ENCODE data around the gene NR1H2. TPM values are rescaled to one million over a fixed set of nuclear protein-coding genes. Genes with fewer than 3 reads are reported as not detected.

Gene NR1H2
- total and polyA plus RNA-seq, 2 experiments from 2014 or later, result 102 to 140 TPM

DNA sequence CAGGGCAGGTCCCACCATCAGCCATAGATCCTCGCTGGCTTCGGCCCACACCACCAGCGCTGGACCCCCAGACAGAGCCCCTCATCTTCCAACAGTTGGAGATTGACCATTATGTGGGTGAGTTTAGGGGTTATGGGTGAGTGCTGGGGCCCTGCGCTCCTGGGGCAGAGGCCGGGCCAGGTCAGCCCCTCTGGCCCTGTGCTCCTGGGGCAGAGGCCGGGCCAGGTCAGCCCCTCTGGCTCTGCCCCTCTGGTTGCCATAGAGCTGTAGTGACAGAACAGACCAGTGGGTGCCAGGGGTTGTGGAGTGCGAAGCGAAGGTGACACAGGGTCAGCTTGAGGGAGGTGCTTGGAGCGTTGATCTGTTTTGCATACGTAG lies 23.1 kb downstream of the NR1H2 start:
- no peaks in the 10 kb centered on the region for H3K9me2 ChIP-seq (ENCODE audit: insufficient read depth)
- H3K27me3 ChIP-seq (replicated peaks; ENCODE audit: insufficient read depth), result no peaks in the 10 kb centered on the region
- in situ Hi-C loops (cut with MboI), result no loop called here
- H3K4me3 ChIP-seq, result no peak overlapping the region
- no peaks in the 10 kb centered on the region for H3F3A ChIP-seq (ENCODE audit: insufficient read depth)
- no peaks in the 10 kb centered on the region for H3K79me2 ChIP-seq (ENCODE audit: insufficient read depth)
- no peaks in the 10 kb centered on the region for H3K36me3 ChIP-seq (ENCODE audit: low read depth)
- no peaks in the 10 kb centered on the region for H4K20me1 ChIP-seq (ENCODE audit: insufficient read depth)
- no peak overlapping the region for H3K27ac ChIP-seq
- TF ChIP-seq EZH2 (IDR thresholded peaks at IDR 0.05; ENCODE audit: insufficient read depth, poor library complexity, severe bottlenecking) (no peak), EZH2phosphoT487 (IDR thresholded peaks at IDR 0.05; ENCODE audit: insufficient read depth, low read depth) (no peak)
- H3K4me2 ChIP-seq (ENCODE audit: unreplicated experiment), result no peak overlapping the region
- WGBS, 2 experiments (ENCODE audit: low coverage in 1 of 2, low lambda C conversion rate in 2 of 2, missing lambda C conversion rate in 2 of 2), result 99% methylated on average over 10 of the region's 10 CpGs
- no peak overlapping the region for H2AFZ ChIP-seq
- no peak overlapping the region for H3K9ac ChIP-seq
- no peak for DNase-seq
- H3K9me3 ChIP-seq (ENCODE audit: low read depth), result no peaks in the 10 kb centered on the region
- no peaks in the 10 kb centered on the region for H3K4me1 ChIP-seq (ENCODE audit: insufficient read depth)

DNA sequence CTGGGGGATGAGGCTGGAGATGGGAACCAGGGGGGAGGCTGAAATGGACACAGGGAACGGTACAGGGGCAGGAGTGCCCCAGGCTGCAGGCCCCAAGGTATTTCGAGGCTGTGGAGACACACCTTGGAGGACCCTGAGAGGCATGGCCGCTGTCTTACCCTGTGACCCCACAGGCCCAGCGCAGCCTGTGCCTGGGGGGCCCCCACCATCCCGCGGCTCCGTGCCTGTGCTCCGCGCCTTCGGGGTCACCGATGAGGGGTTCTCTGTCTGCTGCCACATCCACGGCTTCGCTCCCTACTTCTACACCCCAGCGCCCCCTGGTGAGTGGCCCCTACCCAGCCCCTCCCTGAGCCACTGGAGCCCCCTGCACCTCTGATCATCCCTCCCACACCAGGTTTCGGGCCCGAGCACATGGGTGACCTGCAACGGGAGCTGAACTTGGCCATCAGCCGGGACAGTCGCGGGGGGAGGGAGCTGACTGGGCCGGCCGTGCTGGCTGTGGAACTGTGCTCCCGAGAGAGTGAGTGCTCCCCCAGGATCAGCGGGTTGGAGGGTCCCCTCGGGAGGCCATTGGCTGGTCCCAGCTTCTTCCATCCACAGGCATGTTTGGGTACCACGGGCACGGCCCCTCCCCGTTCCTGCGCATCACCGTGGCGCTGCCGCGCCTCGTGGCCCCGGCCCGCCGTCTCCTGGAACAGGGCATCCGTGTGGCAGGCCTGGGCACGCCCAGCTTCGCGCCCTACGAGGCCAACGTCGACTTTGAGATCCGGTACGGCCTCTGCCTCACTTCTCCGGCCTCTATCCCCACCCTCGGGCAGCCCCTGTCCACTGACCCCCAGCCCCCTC lies 25.6 kb downstream of the NR1H2 start:
- in situ Hi-C loops (cut with MboI), result no loop called here
- Histone ChIP-seq H3K4me3 (no peak overlapping the region), H3F3A (ENCODE audit: insufficient read depth) (no peaks in the 10 kb centered on the region), H3K36me3 (ENCODE audit: low read depth) (no peaks in the 10 kb centered on the region), H2AFZ (no peak overlapping the region), H3K4me2 (ENCODE audit: unreplicated experiment) (no peak overlapping the region), H3K4me1 (ENCODE audit: insufficient read depth) (no peaks in the 10 kb centered on the region), H3K9me3 (ENCODE audit: low read depth) (no peaks in the 10 kb centered on the region), H3K79me2 (ENCODE audit: insufficient read depth) (no peaks in the 10 kb centered on the region), H3K9ac (no peak overlapping the region), H3K9me2 (ENCODE audit: insufficient read depth) (no peaks in the 10 kb centered on the region), H4K20me1 (ENCODE audit: insufficient read depth) (no peaks in the 10 kb centered on the region), H3K27ac (no peak overlapping the region), H3K27me3 (replicated peaks; ENCODE audit: insufficient read depth) (no peaks in the 10 kb centered on the region)
- no peak for DNase-seq
- WGBS, 2 experiments (ENCODE audit: low coverage in 1 of 2, low lambda C conversion rate in 2 of 2, missing lambda C conversion rate in 2 of 2), result 88 to 89% methylated on average over 38 to 48 of the region's 48 CpGs
- TF ChIP-seq EZH2 (IDR thresholded peaks at IDR 0.05; ENCODE audit: insufficient read depth, poor library complexity, severe bottlenecking), result no peak
- TF ChIP-seq EZH2phosphoT487 (IDR thresholded peaks at IDR 0.05; ENCODE audit: insufficient read depth, low read depth), result no peak

- Histone ChIP-seq H3K9me3 (ENCODE audit: low read depth) (no peaks in the 10 kb centered on the region), H2AFZ (no peak overlapping the region), H3K36me3 (ENCODE audit: low read depth) (no peaks in the 10 kb centered on the region), H3K27ac (no peak overlapping the region), H3K9ac (no peak overlapping the region), H3K4me3 (no peak overlapping the region), H3K4me2 (ENCODE audit: unreplicated experiment) (no peak overlapping the region), H4K20me1 (ENCODE audit: insufficient read depth) (no peaks in the 10 kb centered on the region), H3K9me2 (ENCODE audit: insufficient read depth) (no peaks in the 10 kb centered on the region), H3K27me3 (replicated peaks; ENCODE audit: insufficient read depth) (no peaks in the 10 kb centered on the region), H3K4me1 (ENCODE audit: insufficient read depth) (no peaks in the 10 kb centered on the region), H3F3A (ENCODE audit: insufficient read depth) (no peaks in the 10 kb centered on the region), H3K79me2 (ENCODE audit: insufficient read depth) (no peaks in the 10 kb centered on the region)
- in situ Hi-C loops (cut with MboI), result no loop called here
- TF ChIP-seq EZH2 (IDR thresholded peaks at IDR 0.05; ENCODE audit: insufficient read depth, poor library complexity, severe bottlenecking) (no peak), EZH2phosphoT487 (IDR thresholded peaks at IDR 0.05; ENCODE audit: insufficient read depth, low read depth) (no peak)
- no peak for DNase-seq
- 94% methylated on average over 37 to 41 of the region's 41 CpGs for WGBS, 2 experiments (ENCODE audit: low coverage in 1 of 2, low lambda C conversion rate in 2 of 2, missing lambda C conversion rate in 2 of 2)
These were observed 26.5 kb downstream of the NR1H2 start for GRCh38 chr19:50402544-50403301.

GRCh38 chr19:50406156-50406820 lies 30.0 kb downstream of the NR1H2 start:
- WGBS, 2 experiments (ENCODE audit: low coverage in 1 of 2, low lambda C conversion rate in 2 of 2, missing lambda C conversion rate in 2 of 2), result 93 to 95% methylated on average over 15 of the region's 22 CpGs

More at GRCh38 chr19:50406156-50406820, 30.0 kb downstream of the NR1H2 start:
- no peak overlapping the region for H3K9ac ChIP-seq
- no peaks in the 10 kb centered on the region for H4K20me1 ChIP-seq (ENCODE audit: insufficient read depth)
- H2AFZ ChIP-seq, result no peak overlapping the region
- H3K27me3 ChIP-seq (replicated peaks; ENCODE audit: insufficient read depth), result no peaks in the 10 kb centered on the region
- H3K27ac ChIP-seq, result no peak overlapping the region
- H3K4me3 ChIP-seq, result no peak overlapping the region
- in situ Hi-C loops (cut with MboI), result no loop called here
- no peak for DNase-seq
- no peaks in the 10 kb centered on the region for H3K9me3 ChIP-seq (ENCODE audit: low read depth)
- H3F3A ChIP-seq (ENCODE audit: insufficient read depth), result no peaks in the 10 kb centered on the region
- TF ChIP-seq EZH2phosphoT487 (IDR thresholded peaks at IDR 0.05; ENCODE audit: insufficient read depth, low read depth) (no peak), EZH2 (IDR thresholded peaks at IDR 0.05; ENCODE audit: insufficient read depth, poor library complexity, severe bottlenecking) (no peak)
- H3K79me2 ChIP-seq (ENCODE audit: insufficient read depth), result no peaks in the 10 kb centered on the region
- H3K9me2 ChIP-seq (ENCODE audit: insufficient read depth), result no peaks in the 10 kb centered on the region
- H3K4me1 ChIP-seq (ENCODE audit: insufficient read depth), result no peaks in the 10 kb centered on the region
- H3K36me3 ChIP-seq (ENCODE audit: low read depth), result no peaks in the 10 kb centered on the region
- no peak overlapping the region for H3K4me2 ChIP-seq (ENCODE audit: unreplicated experiment)

Measured in GM23248 (cell line).